Stimulated activated CD8-positive, alpha-beta memory T cell treated with anti-CD3 and anti-CD28 coated beads, Interleukin-7, amount 100 ng/mL, for 4 hours (primary cell): ENCODE results near the gene SERPINA6.
"Not testable (repeated sequence)": the region's sequence is repeated elsewhere in the genome, so short reads cannot be mapped to it uniquely, and the experiment has no call there.

Experiments used
- DNase-seq, 2 donors: peaks; one replicate each; pipeline ENCODE4 v3.0.0-alpha.2; 2020; ENCODE audit warnings: low read depth in 2 of 2

Gene SERPINA6, protein sequence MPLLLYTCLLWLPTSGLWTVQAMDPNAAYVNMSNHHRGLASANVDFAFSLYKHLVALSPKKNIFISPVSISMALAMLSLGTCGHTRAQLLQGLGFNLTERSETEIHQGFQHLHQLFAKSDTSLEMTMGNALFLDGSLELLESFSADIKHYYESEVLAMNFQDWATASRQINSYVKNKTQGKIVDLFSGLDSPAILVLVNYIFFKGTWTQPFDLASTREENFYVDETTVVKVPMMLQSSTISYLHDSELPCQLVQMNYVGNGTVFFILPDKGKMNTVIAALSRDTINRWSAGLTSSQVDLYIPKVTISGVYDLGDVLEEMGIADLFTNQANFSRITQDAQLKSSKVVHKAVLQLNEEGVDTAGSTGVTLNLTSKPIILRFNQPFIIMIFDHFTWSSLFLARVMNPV

DNA sequence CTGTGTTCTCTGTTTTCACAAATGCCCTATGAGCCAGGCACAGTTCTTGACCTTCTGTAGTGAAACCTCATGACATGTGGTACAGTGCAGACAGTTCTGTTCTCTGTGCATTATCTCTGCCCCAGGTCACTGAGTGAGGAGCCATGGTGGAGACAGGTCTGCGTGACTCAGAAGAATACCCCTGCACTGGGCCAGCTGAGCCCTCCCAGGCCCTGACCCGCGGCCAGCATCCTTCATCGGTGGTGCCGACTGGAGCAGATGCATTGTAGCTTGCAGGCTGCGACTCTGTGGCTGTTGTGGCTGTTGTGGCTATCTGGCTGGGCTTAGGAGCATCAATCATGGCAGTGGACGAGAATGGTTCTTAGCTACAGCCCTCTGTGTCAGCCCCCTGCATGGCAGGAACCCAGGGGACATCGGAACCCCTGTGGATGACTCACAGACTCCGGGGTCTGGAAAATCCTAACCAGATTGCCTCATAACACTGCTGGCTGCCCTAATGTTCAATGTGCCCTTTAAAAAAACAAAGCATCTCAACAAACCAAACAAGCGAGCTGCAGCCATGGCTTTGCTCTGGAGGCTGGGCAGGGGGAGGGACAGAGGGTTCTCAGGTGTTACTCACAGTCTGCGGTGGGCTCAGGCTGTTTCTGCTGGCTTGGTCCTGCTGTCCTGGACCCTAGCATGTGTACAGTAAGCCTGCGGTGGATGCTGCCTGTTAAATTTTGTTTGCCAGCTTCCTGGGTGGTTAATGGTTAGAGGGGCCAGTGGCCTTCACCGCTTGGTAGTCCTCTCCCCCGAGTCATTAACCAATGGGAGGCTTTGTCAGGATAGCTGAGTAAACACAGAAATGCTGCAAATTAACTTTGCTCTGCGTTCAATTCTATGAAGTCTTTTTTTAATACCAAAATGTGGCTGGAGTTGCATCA, at the start of gene SERPINA6:
TSS of gene SERPINA6 (minus strand) at position 689 of the 923 bp plus-strand sequence. CDS start 8,688 bp downstream, outside the sequence.
- DNase-seq = no peak

DNA sequence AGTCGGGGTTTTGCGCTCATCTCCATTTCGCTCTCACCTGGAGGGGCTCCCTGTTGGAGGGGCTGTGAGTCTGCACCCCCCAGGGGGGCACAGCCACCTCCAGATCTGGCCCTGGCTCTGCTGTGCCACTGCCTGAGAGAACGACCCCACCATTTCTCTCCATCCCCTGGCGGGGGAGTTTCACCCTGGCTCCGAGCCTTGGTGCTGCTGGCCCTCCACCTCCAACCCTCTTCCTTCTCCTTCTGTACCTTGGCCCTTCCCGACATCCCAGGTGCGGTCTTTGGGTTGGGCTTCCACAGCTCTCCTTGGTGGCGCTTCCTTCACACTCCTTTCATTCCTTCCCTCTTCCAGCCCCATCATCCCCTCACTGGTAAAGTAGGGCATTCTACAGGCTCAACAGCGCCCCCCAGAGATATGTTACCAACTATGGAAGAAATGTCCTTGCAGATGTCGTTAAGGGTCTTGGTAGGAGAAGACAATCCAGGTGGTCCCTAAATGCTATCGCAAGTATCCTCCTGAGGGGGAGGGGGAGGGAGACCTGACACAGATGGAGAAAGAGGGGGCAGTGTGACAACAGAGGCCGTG, 49.0 kb upstream of the SERPINA6 start:
- no peak for DNase-seq

DNA sequence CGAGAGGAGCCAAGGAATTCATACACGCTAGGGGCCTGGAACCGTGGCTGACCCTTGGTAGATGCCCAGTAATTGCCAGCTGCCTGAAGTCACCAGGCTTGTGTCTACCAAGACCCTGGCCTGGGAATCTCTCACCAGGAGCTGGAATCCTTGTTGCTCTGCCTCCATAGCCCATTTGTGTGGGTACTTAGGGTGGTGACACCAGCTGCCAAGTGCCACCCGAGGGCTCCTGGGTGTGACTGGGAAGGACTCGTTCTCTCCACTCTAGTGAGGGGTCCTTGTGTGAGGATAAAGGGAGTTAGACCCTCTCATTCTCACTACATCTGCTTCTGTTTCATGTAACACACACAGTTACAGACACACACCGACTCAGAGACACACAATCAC, 47.4 kb upstream of the SERPINA6 start:
- no peak for DNase-seq

DNA sequence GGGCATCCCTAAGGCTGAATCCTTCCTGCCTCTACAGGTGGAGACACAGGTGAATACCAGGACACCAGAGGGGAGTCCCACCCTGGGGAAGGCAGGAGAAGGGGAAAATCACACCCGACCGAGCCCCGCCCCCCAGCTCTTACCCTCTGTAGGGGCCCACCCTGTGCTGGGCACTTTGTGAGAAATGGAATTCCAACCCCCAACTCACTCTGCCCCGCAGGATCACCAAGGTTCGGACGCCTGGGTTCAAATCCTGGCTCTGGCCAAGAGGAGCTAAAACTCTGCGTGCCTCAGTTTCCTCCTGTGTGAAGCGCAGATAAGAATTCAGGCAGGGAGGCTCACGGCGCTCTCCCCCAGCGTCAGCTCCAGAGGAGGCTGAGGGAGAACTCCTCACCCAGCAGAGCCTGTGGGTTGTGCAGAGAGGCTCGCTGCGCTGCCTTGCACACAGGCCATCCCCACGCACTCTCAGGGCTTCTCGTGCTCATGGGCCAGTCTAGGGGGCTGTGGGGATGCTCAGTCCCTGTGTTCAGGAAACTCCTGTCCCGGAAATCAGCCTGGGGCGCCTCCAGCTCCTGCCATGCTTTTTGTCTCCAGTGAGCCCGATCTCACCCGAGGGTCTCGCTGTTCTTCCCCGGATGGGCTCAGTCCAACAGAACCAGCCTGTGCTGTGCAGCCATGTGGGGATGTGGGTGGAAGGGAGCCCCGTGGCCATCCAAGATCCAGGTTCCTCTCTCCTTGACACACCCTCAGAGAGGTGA, 46.8 kb upstream of the SERPINA6 start:
- DNase-seq = not testable (repeated sequence)

DNA sequence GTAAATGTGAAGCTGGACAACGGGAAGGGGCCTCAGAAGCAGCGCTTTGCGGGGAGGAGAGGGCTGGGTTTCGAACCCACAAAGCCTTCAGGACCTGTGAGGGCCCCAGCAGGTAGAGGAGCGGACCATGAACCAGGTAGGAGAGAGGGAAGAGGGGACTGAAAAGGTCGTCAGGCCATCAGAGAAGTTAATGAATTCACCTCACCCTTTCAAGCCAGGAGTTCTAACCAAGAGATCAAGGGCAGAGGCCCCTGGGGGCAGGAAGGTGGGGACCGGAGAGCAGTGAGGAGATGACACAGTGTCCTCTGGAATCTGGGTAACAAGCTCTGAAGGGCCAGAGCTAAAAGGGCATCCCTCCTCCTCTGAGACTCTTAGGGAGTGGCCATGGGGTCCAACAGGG, 45.8 kb upstream of the SERPINA6 start:
- DNase-seq = no peak

DNA sequence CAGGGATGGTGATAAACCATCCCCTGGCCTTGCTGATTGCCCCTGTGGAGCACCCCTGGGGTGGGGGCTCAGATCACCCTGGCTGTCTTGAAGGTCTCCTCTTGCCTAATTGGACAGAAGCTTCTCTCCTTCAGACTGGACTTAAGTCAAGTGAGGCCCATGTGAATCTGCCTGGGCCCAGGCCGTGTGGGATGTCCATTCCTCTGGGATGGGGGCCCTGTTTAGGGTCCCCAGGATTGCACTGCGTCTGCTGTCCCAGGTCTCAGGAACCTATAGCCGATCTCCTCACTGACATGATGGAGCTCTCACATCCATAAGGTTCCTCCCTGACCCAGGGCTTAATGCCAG, 45.1 kb upstream of the SERPINA6 start:
- DNase-seq = no peak

DNA sequence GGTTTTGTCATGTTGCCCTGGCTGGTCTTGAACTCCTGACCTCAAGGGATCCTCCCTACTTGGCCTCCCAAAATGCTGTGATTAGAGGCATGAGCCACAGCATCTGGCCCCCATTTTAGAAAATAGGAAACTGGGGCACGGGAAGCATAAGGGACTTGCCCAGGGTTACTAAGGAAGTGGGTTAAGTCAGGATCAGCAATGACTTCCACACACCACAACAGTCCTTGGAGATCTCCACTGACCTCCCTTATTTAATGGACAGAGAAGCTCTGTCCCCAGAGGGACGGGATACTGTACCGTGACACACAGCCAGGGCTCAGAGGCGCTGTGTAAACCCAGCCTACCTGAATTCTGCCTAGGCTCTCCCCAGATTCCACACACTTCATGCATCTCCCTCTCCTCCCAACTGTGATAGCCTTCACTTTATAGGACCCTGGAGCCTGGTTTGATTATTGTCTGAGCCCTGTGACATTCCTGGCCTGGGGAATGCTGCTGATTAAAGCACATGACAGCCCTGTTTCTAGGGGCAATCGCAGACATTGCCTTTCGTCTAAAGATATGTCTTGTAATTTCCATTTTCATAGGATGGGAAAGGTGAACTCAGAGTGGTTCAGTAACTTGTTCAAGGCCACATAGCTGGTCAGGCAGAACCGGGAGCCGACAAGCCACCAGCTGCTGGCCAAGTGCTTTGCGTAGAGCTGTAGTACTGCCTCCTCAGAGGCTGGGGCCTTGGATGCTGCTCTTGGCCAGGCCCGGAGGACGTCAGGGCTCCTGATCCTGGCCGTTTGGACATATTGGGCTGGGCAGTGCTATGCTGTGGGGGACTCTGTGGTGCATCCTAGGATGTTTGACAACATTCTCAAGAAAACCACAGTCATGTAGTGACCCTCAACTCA, 44.5 kb upstream of the SERPINA6 start:
- no peak for DNase-seq

DNA sequence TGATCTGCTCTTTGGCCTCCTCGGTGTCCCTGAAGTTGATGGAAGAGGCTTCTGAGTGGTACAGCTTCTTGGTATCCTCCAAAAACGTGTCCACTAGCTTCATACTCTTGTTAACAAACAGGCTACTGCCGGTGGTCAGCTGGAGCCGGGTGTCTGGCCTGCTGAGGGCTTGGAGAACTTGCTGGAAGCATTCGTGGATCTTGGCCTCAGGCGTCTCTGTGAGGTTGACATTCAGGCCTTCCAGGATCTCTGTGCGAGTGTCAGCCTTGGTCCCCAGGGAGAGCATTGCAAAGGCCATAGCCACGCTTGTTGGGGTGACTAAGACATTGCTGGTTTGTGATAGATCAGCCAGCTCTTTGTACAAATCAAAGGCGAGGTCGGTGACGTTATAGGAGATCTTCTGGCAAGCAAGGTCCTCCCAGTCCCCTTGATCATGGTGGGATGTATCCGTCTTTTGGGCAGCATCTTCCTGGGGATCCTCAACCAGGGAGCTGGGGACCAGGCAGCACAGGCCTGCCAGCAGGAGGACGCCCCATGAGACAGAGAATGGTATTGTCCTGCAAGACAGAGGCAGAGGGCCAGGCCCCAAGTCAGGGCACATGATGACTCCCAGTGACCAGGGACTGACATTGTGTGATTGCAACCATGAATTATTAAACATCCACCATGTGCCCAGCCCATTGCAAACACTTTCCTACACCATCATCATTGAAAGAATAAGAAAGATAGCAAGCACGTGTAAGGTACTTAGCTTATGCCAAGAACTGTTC, 43.2 kb upstream of the SERPINA6 start, which contains the start of gene SERPINA2:
TSS of gene SERPINA2 (minus strand) at position 553 of the 770 bp plus-strand sequence.
- no peak for DNase-seq

DNA sequence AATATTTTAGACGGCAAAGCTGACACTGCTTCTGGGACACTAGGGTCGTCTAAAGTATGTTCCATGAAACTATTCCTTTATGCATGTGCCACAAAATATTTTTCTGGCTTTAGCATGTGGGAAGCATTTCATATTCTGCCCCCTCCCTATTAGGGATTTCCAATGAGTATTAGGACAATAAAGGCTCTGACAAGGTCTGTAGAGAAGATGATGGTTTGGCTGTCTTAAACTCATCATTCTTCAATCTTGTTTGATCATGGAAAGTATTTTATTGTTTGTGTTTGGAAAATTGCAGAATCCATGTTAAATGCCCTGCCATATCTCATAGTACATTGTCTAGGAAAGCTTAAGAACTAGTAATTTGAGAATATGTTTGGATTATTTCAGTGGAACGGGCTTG, 42.5 kb upstream of the SERPINA6 start:
- no peak for DNase-seq

DNA sequence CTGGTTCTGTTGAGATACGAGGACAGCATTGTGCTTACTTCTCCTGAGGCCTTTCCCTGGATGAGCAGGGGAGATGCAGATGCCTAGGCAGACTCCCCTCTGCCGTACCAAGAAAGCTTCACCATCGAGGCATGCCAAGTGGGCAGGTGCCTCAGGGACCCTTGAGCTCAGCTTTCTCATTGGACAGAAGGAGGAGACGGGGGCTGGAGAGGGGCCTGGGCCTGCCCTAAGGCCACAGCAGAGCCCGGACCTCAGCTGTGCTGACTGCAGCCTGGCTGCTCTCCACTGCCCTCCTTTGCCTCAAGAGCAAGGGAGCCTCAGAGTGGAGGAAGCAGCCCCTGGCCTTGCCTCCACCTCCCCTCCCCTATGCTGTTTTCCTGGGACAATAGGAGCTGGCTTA, 41.8 kb upstream of the SERPINA6 start:
- no peak for DNase-seq

DNA sequence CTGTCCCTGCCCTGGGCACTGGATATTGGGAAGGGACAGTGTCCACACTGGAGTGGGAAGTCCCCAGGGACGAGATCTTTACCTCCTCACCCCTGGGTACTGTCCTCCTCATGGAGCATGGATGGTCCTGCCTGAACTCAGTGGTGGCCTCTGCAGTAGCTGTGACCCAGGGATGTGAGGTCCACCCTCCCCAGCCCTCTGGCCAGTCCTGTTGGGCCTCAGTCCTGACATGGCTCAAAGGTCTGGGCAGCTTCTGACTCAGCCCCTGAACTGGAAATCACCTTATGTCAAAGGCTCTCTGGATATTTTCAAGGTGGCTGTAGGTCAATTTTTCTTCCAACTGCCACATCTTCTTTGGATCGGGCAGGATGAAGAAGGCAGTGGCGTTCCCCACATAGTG, 40.9 kb upstream of the SERPINA6 start:
- no peak for DNase-seq

DNA sequence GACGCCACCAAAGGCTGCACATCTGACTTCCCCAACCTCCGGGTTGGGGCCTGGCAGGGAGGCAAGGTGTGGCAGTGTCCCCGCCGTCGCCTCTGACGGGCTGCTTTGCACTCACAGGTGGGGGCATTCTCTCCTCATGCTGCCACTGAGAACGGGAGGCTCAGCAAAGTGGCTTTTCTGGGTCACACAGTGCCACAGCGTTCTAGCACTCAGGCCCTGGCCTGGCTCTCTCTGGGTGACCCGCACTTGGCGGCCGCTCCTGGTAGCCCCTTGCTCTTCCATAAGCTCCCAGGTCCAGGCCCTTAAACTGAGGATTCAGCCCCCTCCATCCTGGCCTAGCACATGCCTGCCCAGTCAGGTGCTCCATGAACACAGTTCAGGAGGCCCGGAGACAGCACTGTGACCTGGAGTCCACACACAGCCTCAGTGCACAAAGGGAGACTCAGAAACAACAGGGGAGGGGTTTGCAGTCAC, 40.1 kb upstream of the SERPINA6 start:
- DNase-seq = no peak

DNA sequence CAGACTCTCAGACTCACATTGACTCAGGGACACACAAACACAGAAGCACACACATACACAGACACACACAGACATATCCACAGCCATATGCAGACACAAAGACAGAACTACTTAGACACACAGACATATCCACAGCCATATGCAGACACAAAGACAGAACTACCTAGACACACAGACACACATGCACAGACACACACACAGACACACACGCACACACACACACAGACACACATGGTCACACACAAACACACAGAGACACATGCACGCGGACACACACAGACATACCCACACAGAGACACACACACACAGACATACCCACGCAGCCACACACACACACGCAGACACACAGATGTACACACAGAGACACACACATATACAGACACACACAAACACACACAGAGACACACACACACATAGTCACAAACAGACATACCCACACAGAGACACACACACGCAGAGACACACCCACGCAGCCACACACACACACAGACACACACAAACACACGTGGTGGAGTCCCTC, 39.5 kb upstream of the SERPINA6 start:
- no peak for DNase-seq

DNA sequence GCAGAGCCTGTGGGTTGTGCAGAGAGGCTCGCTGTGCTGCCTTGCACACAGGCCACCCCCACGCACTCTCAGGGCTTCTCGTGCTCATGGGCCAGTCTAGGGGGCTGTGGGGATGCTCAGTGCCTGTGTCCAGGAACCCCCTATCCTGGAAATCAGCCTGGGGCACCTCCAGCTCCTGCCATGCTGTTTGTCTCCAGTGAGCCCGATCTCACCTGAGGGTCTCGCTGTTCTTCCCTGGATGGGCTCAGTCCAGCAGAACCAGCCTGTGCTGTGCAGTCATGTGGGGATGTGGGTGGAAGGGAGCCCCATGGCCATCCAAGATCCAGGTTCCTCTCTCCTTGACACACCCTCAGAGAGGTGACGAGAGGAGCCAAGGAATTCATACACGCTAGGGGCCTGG, 38.5 kb upstream of the SERPINA6 start:
- no peak for DNase-seq

DNA sequence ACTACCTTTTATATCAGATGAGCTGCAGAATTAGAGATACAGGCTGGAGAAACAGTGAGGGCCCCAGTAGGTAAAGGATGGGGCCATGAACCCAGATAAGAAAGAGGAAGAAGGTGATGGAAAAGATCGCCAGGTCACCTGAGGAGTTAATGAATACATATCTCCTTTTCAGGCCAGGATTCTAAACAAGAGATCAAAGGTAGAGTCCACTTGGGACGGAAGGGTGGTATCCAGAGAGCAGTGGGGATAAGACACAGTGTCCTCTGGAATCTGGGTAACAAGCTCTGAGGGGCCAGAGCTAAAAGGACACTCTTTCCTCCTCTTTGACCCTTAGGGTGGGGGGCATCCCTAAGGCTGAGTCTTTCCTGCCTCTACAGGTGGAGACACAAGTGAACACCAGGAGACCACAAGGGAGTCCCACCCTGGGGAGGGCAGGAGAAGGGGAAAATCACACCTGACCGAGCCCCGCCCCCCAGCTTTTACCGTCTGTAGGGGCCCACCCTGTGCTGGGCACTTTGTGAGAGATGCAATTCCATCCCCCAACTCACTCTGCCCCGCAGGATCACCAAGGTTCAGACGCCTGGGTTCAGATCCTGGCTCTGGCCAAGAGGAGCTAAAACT, 37.9 kb upstream of the SERPINA6 start:
- DNase-seq = no peak

DNA sequence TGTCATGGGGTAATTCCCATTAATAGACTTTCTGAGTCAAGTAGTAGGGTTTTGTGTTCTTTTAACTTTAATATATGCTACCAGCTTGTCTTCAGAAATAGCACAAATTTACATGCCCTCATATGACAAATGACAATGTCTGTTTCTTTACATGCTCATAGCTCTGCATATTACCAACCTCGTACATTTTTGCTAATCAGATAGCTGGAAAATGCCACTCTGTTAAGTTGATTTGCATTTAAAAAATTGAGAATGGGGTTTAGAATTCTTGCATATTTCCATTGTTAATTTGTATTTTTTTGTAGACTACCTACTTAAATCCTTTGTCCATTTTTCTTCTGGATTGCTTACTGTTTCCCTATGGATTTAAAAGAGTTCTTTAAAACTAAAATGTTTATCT, 34.0 kb upstream of the SERPINA6 start:
- no peak for DNase-seq

DNA sequence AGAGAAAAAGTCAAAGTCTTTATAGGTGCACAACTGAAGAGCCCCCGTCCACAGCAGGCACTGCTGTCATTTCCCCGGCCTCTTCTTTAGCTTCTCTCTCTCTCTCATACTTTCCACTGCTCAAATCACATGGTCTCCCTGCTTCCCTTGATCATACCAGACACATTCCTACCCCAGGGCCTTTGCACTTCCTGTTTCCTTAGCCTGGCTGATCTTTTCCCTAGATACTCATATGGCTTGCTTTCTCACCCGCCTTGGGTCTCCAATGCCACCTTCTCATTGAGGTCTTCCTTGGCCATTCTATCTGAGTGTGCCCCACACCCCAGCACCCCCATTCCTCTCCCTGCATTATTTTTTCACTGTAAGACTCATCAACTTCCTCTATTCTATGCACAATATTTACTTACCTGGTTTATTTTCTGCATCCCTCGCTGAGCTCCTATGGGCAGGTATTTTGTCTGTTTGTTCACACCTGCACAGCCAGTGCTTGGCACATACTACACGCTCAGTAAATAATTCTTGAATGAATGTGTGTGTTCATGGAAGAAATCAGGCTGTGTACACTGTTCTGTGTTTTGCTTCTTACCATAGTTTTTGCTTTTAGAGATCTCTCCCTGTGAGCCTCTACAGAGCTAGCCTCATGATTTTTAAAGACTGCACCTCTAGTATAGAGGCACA, 33.4 kb upstream of the SERPINA6 start:
- DNase-seq = no peak

DNA sequence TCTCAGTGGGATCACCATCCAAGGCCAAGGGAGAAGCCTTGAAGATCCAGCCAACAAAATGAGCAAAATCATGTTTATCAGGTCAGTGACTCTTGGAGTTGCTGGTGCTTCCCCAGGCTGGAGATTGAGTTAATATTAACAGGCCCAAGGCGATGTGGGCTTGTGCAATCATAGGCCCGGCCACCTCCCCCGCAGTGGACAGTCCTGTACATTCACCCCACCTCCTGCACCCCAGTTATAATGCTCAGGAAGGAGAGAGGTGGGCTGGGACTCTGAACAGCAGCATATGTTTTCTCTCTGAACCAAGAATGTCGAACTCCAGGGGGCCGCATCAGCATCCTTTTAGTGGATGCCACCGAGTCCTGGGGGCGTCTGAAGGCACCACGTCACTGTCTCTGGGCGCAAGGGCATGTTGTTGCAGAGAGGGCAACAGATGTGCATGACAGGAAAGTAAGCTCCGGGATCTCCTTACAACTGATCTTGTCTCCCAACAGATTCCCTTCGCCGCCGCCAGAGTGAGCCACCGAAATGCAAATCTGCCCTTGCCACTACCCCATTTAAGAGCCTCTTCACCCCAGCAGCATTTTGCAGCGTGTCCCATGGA, 32.2 kb upstream of the SERPINA6 start:
- no peak for DNase-seq
